Measurements from ENCODE around the gene DDX10.

DDX10 gene

DNA sequence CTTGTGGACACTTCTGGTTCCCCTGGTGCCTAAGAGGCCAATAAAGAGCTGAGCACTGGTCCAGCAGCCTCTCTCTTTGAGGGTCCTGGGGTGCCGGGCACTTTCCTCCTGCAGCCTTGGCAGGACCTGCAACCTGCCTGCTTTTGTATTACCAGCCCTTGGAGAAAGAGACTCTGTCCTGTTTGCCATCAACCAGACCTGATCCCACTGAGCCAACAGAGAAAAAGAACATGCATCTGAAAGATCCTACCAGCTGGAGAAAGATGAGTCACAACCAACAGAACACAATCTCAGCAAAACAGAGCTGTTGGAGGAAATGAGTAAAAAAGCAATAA lies 321.0 kb downstream of the DDX10 start:
- Histone ChIP-seq H3K36me3 (ENCODE audit: control insufficient read depth, low read length) (no peaks in the 10 kb centered on the region), H3K4me3 (ENCODE audit: low read length) (no peak overlapping the region), H3K9me2 (replicated peaks; ENCODE audit: control insufficient read depth, low read length) (no peaks in the 10 kb centered on the region), H3K4me1 (ENCODE audit: control insufficient read depth, low read length) (no peaks in the 10 kb centered on the region), H3F3A (ENCODE audit: control insufficient read depth, insufficient read depth) (no peaks in the 10 kb centered on the region), H4K20me1 (ENCODE audit: control insufficient read depth, insufficient read depth, low read depth, low read length) (no peaks in the 10 kb centered on the region), H3K9me3 (ENCODE audit: control insufficient read depth, insufficient read depth, low read length) (no peaks in the 10 kb centered on the region), H3K79me2 (ENCODE audit: control insufficient read depth, low read length) (no peaks in the 10 kb centered on the region), H3K27me3 (ENCODE audit: control insufficient read depth, low read length) (peaks cover 6% of the 10 kb centered on the region; the same call in 1 of the 2 replicates), H3K27ac (ENCODE audit: low read depth, low read length) (no peak overlapping the region), H3K4me2 (ENCODE audit: low read length) (no peak overlapping the region)
- TF ChIP-seq, protein P1, sequence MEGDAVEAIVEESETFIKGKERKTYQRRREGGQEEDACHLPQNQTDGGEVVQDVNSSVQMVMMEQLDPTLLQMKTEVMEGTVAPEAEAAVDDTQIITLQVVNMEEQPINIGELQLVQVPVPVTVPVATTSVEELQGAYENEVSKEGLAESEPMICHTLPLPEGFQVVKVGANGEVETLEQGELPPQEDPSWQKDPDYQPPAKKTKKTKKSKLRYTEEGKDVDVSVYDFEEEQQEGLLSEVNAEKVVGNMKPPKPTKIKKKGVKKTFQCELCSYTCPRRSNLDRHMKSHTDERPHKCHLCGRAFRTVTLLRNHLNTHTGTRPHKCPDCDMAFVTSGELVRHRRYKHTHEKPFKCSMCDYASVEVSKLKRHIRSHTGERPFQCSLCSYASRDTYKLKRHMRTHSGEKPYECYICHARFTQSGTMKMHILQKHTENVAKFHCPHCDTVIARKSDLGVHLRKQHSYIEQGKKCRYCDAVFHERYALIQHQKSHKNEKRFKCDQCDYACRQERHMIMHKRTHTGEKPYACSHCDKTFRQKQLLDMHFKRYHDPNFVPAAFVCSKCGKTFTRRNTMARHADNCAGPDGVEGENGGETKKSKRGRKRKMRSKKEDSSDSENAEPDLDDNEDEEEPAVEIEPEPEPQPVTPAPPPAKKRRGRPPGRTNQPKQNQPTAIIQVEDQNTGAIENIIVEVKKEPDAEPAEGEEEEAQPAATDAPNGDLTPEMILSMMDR (IDR thresholded peaks at IDR 0.05; ENCODE audit: low read depth, low read length, poor library complexity, severe bottlenecking), result no peak
- TF ChIP-seq EZH2phosphoT487 (IDR thresholded peaks at IDR 0.05; ENCODE audit: borderline replicate concordance, low read length), result no peak

Measured in DOHH2 (cell line).